22Rv1 (cell line): ENCODE results near the gene CDC42EP5.
"Not testable (repeated sequence)": the region's sequence is repeated elsewhere in the genome, so short reads cannot be mapped to it uniquely, and the experiment has no call there.

Experiments
- ZFX ChIP-seq: fragments of 450-650 bp; IDR thresholded peaks from 2 replicates; pipeline ENCODE4 v1.6.1; 2017; ENCODE audit warnings: antibody characterized with exemption, borderline replicate concordance
- TF ChIP-seq, protein P1 (sequence below): fragments of 450-650 bp; IDR thresholded peaks from 2 replicates; pipeline ENCODE4 v1.5.1; 2017; ENCODE audit warnings: mild to moderate bottlenecking

DNA sequence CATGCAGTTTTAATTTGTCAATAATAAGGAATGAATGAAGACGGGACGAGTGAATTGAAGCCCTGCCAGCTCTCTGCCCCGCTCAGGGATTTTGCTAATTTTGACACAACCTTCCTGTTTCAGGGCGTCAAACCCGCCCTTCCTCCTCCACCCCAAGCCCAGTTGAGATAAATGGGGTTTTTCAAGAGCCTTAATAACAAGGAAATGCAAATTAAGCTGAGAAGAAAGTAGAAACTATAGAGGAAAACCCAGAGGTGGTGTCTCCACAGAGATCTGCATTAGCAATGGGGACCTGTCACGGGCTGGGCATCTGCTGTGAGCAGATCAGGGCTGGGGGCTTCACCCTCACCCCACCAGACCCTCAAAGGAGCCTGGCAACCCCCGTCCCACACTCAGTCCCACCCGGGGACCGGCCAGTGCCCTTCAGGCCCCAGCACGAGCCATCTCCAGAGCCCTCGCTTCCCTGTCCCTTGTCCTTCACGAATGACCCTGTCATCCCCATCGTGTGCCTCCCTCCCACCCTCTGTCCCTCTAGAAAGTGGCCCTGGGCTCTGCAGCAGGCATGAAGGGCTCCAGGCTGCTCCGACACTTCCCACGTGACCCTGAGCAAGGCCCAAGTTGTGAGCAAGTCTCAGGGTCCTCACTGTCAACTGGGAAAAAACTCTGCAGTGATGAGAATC lies 34.1 kb upstream of the CDC42EP5 start:
- TF ChIP-seq, protein P1, sequence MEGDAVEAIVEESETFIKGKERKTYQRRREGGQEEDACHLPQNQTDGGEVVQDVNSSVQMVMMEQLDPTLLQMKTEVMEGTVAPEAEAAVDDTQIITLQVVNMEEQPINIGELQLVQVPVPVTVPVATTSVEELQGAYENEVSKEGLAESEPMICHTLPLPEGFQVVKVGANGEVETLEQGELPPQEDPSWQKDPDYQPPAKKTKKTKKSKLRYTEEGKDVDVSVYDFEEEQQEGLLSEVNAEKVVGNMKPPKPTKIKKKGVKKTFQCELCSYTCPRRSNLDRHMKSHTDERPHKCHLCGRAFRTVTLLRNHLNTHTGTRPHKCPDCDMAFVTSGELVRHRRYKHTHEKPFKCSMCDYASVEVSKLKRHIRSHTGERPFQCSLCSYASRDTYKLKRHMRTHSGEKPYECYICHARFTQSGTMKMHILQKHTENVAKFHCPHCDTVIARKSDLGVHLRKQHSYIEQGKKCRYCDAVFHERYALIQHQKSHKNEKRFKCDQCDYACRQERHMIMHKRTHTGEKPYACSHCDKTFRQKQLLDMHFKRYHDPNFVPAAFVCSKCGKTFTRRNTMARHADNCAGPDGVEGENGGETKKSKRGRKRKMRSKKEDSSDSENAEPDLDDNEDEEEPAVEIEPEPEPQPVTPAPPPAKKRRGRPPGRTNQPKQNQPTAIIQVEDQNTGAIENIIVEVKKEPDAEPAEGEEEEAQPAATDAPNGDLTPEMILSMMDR: not testable (repeated sequence)
- not testable (repeated sequence) for TF ChIP-seq ZFX
